ENCODE data around the gene SAMD11.
"Not testable (repeated sequence)": the region's sequence is repeated elsewhere in the genome, so short reads cannot be mapped to it uniquely, and the experiment has no call there.

The SAMD11 gene, protein sequence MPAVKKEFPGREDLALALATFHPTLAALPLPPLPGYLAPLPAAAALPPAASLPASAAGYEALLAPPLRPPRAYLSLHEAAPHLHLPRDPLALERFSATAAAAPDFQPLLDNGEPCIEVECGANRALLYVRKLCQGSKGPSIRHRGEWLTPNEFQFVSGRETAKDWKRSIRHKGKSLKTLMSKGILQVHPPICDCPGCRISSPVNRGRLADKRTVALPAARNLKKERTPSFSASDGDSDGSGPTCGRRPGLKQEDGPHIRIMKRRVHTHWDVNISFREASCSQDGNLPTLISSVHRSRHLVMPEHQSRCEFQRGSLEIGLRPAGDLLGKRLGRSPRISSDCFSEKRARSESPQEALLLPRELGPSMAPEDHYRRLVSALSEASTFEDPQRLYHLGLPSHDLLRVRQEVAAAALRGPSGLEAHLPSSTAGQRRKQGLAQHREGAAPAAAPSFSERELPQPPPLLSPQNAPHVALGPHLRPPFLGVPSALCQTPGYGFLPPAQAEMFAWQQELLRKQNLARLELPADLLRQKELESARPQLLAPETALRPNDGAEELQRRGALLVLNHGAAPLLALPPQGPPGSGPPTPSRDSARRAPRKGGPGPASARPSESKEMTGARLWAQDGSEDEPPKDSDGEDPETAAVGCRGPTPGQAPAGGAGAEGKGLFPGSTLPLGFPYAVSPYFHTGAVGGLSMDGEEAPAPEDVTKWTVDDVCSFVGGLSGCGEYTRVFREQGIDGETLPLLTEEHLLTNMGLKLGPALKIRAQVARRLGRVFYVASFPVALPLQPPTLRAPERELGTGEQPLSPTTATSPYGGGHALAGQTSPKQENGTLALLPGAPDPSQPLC

DNA sequence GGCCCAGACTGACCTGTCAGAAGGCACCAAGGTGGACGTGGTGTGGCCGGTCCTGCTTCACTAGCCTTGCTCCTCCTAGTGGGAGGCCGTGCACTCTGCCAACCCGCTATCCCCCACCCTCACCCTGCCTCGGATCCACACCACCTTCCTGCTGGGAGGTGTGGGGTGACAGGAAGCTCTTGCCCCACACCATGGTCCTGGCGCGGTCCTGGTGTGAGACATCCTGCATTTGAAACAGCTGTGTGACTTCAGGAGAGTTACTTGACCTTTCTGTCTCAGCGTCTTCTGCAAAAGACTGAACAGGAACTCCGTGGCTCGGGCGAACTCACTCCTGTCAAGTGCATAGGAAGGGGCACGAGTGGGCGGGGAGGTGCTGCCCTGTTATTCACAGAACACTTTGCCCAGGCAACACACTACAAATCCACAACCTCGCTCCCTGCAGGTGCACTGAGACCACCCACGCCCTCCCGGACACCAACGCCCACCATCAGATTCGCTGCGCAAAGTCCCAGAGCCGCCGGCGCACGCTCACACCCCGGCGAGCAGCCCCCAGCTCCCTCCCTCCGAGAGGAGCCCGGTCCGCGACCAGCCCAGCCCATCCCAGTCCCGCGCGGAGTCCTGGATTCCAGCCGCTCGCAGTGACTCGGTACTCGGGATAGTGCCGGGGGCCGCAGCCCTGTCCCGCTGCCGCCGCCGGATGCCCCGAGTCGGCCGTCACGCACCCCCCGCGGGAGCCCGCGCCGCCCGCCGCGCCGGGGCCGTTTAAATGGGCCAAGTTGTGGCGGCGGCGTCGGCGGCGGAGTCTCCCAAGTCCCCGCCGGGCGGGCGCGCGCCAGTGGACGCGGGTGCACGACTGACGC is at the start of gene SAMD11:
Gene SAMD11 (plus strand): TSS at position 793 of the 860 bp plus-strand sequence. CDS start 509 bp downstream, outside the sequence.
- peak; percentile 67 to 90 for DNase-seq

DNA sequence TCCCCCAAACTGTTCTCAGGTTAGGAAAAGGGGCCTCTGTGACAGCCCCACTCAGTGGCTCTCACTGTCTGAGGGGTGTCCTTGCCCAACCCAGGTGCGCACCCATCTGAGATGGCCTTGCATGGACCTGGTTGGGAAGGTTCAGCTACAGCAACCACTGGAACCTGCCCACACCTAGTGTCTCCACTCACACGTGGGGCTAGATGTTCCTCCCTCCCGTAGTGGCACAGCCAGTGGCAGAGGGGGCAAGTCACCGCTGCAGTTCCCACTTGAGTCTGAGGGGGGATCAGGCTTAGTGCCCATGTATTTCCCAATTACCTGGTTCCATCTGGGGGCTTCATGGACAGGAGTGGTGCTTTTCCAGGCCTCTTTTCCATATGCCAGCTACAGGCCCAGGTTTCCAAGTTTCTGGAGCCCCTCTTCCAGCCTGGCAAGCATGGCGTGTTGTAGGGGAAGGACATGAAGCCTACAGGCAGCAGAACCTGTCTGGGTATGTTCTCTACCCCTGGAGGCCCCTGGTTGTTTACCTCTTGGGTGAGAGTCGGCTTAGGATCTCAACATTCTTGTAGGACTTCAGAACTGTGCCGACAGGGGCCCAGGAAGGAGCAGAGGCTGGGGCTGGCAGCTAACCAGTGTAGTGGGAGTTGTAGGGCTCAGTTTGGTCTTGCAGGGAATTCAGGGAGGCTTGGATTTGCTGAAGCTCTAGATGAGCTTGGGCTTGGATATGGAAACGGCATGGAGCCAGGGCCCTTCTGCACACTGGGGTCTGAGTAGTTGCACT is 47.1 kb upstream of the SAMD11 start:
- DNase-seq, result not testable (repeated sequence)

DNA sequence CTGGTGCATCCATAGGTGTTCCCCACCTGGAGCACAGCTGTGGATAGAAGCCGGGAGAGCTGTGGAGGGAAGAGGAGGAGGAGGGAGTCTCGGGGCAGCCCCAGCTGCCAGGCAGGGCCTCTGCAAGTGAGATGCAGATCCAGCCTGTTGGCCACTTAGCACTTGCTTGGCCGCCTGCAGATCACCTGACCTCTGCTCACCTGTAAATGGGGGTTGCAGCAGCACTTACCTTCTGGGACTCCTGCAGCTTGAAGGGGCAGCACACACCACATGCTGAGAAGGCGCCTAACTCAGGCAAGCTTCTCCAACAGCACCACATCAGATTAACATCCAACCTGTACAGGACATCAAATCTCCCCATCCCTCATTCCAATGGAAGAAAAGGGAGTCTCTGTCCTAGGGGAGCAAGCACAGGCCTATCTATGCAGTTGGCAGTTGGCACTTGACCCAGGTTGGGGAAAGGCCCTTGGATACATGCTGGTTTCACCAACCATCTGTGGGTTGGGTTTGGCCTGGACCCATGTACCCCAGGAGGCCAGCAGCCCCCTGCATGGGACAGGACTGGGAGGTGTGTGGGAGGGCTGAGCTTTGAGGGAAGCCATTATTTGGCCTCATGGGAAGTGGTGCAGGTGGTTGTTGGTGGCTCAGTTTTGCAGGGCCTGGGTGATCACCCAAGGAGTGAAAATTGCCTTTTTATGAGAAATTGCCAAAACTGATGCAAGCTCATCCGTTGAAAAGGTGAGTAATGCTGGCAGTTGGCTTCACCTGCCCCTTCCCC is 46.3 kb upstream of the SAMD11 start:
- DNase-seq, result not testable (repeated sequence)

DNA sequence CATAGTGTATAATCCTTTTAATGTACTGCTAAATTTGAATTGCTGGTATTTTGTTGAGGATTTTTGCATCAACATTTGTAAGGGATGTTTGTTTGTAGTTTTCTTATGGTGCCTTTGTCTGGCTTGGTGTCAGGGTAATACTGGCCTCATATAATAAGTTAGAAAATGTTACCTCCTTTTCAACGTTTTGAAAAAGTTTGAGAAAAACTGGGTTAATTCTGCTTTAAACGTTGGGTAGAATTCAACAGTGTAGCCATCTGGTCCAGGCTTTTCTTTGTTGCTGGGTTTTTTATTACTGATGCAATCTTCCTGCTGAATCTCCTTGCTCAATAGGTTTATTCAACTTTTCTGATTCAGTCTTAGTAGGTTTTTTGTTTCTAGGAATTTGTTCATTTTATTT is 43.2 kb upstream of the SAMD11 start:
- not testable (repeated sequence) for DNase-seq

DNA sequence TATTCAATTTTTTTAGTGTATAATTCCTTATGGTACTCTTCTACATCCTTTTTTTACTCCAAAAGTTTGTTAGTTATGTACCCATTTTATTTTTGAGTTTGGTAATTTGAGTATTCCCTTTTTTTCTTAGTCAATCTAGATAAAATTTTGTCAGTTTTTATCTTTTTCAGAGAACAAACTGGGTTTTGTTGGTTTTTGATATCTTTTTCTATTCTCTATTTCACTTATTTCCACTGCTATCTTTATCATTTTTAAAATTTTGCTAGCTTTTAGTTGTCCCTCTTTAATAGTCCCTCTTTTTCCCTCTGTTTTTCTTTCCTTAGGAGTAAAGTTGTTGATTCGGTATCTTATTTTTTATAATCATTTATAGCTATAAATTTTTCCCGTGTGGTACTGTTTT is 42.8 kb upstream of the SAMD11 start:
- DNase-seq, result not testable (repeated sequence)

DNA sequence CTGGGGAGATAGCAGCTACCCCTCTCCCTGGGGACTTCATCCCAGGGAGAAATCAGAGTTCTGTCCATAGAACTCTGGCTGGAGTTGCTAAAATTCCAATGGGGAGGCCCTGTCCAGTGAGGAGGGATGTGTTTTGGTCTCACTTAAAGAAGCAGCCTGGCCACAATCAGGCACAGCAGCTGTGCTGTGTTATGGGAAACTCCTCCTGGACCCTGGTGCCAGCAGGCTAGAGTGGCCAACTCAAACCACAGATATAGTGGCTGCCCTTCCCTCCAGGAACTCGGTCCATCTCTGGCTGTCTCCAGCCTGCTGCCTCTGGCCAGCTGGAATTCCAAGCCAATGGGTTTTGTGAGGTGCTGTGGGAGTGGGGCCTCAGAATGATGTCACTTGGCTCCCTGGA is 37.4 kb upstream of the SAMD11 start:
- DNase-seq, result no peak

DNA sequence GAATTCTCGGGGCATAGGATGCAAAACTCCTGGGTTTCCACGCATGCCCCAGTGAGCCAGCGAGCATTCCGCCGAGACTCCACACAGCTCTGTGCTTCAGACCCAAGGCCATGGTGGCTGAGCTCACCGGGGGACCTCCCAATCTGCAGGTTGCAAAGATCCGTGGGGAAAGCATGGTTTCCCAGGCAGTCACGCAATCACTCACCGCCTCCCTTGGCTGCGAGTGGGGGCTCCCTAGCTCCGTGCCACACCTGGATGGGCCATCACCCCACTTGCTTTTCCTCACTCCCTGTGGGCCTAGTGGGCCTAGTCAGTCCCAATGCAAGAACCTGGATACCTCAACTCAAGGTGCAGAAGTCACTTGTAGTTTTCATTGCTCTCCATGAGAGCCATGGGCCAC is 37.0 kb upstream of the SAMD11 start:
- DNase-seq, result no peak

DNA sequence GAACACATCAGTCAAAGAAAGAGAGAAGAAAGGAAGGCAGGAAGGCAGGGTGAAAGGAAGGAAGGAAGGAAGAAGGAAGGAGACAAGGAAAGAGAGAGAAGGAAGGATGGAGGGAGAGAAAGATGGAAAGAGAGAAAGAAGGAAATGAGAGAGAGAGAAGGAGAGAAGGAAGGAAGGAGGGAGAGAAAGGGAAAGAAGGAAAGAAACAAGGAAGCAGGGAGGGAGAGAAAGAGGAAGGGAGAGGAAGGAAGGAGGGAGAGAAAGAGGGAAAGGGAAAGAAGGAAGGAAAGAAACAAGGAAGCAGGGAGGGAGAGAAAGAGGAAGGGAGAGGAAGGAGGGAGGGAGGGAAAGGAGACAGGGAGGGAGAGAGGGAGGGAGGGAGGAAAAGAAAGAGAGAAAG is 35.4 kb upstream of the SAMD11 start:
- no peak for DNase-seq

DNA sequence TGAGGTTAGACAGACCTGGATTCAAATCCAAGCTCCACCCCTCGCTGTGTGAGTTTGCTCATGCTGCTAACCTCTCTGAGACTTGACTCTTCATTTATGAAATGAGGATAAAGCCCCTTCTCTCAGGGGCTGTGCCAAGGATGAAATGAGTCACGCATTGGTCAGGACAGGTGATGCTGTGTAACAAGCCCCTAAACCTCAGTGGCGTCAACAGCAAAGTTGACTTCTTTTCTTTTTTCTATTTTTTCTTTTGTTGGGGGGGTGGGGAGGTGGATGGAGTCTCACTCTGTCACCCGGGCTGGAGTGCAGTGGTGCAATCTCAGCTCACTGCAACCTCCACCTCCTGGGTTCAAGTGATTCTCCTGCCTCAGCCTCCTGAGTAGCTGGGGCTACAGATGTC is 33.9 kb upstream of the SAMD11 start:
- DNase-seq, result not testable (repeated sequence)

DNA sequence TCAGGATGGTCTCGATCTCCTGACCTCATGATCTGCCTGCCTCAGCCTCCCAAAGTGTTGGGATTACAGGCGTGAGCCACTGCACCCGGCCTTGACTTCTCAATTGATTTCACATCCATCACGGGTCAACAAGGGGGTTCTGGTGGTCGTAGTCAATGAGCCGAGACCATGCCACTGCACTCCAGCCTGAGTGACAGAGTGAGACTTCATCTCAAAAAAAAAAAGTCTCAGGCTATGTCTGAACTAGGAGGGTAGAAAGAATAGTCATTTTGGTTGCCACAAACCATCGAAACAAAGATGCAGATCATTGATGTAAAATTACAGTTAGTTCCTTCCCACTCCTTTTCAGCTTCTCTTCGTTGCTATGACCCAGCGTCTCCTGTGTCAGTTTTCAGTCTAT is 33.5 kb upstream of the SAMD11 start:
- not testable (repeated sequence) for DNase-seq

DNA sequence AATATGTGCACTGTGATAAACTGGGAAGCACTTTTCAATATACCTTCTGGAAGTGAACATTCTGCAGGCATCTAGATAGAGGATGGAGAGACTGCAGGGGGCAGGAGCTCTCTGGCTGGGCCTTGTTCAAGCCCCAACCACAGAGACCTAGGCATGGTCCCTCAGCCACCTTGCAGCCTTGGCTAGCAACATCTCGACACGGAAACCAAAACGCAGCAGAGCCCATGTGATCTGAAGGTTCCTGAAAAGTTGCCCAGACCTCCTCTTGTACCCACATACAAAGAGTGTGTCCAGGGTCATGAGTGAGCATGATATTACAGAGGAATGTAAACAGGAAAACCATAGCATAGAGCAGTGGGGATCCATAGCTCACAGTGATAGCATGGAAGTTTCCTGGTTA is 33.1 kb upstream of the SAMD11 start:
- DNase-seq, result no peak

DNA sequence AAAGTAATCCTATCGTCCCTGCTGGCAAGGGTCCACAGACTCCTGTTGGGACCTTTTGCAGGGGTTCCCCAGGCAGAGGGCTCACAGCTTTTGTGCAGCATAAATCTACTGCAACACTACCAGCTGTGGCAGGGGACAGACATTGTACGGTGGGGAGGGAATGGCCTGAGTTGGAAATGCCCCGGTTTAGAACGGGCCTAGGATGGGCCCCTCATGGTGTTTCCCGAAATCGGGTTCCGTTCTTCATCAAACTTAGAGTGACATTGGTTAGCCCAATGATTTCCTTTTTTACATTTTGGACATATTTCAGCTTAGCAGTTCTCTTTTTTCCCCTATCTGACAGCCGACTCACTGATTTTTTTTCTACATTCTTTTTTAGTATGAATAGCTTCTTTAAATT is 26.5 kb upstream of the SAMD11 start:
- no peak for DNase-seq

DNA sequence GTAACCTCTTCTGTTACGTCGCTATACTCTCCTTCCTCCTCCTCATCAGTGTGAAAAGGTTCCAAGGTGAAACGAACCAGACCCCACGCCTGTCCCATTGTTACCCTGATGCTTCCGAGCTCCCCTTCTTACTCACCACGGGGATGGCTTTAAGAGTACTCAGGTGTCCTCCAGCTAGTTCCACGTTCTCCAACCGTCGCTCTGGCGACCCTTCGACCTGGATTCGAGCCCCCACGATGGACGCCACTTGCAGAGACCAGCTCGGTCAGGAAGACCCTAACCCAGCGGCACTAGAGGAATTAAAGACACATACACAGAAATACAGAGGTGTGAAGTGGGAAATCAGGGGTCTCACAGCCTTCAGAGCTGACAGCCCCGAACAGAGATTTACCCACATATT is 25.8 kb upstream of the SAMD11 start:
- DNase-seq, result not testable (repeated sequence)

DNA sequence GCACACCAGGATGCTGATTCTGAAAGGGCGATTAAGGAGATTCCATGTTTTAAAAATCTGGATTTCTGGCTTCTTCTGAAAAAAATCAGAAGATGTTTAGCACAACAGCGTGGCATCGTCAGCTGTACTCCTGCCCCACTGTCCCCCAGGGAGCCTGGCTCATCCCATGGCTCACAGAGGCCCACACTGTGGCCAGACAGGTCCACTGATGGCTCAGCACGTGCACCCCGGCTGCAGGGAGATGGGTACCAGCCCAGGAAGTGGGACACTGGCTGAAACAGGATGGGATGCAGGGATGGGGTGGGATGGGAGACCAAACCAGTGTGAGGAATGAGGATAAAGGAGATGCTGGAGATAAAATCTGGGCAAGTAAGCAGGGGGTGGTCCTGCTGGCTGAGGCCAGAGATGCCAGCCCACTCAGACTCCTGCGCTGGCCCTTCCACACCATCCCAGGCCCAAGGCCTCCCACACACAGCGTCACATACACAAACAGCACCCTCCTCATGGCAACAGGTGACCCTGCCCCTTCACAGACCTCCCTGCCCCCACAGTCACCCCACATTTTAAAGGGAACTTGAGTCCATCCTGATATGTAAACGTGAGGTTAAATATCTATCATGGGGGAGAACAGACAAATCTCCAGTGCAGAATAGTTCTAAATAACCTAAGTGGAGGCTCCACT is 23.9 kb upstream of the SAMD11 start:
- DNase-seq, result no peak

DNA sequence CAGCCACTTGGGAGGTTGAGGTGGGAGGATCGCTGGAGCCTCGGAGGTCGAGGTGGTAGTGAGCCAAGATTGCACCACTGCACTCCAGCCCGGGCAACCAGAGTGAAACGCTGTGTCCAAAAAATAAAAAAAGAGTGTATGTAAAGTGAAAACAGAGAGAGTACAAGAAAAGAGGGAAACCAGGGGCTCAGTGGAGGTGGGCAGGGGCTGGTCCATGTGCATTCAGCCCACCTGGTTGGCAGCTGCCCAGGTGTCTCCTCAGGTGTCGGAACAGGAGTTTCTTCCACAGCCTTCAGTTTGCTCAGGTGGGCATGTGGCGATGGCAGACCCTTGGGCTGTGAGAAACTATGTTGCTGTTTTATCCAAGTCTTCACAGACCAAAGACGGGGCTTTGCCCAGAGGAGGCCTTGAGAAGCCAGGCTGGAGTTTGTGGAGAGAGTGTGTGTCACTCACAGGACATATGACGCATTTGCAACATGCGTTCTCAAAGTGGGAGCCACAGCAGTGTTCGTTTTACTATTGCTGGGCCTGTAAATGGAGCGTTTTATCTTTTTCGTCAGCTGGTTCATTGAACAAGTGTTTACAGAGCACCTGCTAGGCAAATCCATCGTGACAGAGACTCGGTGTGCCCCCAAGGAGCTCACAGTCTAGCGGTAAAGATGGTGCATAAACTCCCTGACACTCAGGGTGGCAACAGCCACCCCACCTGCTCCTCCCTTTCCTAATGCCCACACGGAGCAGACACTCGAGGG is 22.4 kb upstream of the SAMD11 start:
- DNase-seq, result no peak

DNA sequence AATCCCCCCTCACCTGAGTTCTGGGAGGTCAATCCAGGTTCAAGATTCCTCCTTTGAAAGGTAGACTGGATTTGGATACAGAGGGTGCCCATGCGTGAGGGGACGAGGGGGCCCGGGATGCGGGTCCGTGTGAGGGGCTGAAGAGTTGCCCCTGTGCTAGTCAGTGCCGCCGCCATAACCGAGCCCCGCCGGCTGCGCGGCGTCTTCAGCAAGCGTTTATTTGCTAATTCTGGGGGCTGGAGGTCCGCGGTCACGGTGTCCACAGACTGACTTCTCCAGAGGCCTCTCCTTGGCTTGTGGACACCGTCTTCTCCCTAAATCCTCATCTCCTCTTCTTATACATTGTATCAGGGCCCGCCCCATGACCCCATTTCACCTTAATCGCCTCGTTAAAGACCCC is 20.9 kb upstream of the SAMD11 start:
- DNase-seq, result no peak

DNA sequence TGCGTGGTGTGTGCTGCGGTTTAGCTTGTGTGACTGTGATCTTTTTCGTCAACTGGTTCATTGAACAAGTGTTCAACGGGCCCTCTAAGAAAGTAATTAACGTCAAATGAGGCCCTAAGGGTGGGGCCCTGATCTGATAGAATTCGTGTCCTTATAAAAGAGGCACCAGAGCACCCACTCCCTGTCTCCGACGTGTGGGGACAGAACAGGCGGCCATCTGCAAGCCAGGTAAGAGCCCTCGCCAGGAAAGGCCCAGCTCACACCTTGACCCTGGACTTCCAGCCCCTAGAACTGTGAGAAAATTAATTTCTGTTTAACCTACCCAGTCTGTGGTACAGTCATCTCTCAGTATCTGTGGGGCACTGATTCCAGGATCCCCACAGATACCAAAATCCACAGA is 20.4 kb upstream of the SAMD11 start:
- no peak for DNase-seq

DNA sequence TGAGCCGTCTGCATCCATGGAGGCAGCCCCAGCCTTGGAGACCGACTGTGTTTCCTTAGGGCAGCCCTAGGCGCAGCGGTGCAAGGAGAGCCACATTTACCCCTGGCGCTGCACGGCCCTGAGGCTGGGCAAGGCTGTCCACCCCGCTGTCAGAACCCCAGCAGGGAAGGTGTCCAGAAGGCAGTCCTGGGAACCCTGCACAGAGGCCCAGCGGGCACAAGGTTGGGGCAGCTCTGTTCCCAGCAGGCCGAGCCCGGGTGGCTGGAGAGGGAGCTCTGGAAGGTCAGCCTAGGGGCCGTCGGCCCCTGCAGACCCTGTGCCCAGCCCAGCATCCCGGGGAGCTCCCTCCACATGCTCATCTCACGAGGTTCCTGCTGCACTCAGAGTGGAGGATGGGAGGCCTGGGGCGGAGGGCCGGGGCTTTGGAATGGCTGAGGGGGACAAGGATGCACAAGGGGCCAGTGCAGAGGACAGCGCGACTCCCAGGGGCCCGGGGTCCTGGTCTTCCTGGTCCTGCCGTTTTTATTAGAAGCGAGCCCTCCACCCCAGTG is 19.9 kb upstream of the SAMD11 start:
- no peak for DNase-seq

DNA sequence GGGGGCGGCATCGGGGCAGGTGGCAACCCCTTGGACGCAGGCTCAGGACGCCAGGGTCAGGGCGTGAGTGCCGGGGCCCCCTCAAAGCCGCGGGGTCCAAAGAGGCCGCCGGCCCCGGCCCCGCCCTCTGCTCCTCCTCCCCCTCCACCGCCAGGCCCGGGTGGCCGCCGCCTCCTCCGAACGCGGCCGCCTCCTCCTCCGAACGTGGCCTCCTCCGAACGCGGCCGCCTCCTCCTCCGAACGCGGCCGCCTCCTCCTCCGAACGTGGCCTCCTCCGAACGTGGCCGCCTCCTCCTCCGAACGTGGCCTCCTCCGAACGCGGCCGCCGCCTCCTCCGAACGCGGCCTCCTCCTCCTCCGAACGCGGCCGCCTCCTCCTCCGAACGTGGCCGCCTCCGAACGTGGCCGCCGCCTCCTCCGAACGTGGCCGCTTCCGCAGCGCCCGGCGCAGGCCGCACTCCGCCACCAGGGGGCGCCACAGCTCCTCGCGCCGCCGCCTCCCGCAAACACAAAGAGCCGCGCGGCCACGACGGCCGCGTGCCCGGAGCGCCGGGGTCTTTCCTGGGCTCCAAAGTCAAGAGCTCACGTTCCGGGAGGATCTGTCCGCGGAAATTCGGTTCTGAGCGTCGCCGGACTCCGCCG is 19.3 kb upstream of the SAMD11 start:
- peak; percentile 72 to 92 for DNase-seq

Data from NCI-H446 (cell line).